Measurements from ENCODE around the gene MBLAC1. TPM values are rescaled to one million over a fixed set of nuclear protein-coding genes. Genes with fewer than 3 reads are reported as not detected.

Gene MBLAC1
- total RNA-seq, 6 donors from 2014 or later: 1.0 to 11.4 (median 3.3) TPM

DNA sequence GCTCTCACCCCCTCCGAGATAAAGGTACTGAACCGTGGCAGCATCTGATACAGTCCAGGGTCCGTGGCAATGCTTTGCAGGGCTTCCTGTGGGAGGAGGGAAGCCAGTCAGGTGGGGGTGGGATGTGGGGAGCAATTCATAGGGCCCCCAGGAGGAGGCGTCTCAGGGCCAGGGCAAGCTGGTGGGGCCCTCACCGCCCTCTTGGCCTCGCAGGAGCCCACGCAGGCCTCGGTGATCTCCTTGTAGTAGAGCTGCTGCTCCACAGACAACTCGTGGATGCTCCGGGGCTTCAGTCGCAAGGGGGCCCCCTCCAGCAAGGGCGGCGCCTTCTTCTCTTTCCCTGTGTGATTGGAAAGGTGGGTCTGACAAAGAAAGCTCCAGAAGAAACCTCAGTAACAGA, 14.9 kb upstream of the MBLAC1 start:
- no peaks in the 10 kb centered on the region for H3K4me1 ChIP-seq
- H3K4me3 ChIP-seq: no peak overlapping the region
- no peak for TF ChIP-seq CTCF (IDR thresholded peaks at IDR 0.05)
- no peak for TF ChIP-seq POLR2A (IDR thresholded peaks at IDR 0.05)
- no peak for TF ChIP-seq POLR2AphosphoS5 (IDR thresholded peaks at IDR 0.05)
- TF ChIP-seq EP300 (IDR thresholded peaks at IDR 0.05): no peak
- H3K36me3 ChIP-seq: peaks cover 19 to 74% (median 59%) of the 10 kb centered on the region in 4 donors
- no peak overlapping the region for H3K27ac ChIP-seq
- no peaks in the 10 kb centered on the region for H3K27me3 ChIP-seq
- H3K9me3 ChIP-seq: no peaks in the 10 kb centered on the region
- no peak for ATAC-seq (ENCODE audit: low FRiP score in 2 of 2)
- 89 to 90% methylated on average over 2 to 13 of the region's 13 CpGs for WGBS, 2 donors
- no peak for DNase-seq

- TF ChIP-seq POLR2AphosphoS5 (IDR thresholded peaks at IDR 0.05): no peak
- Histone ChIP-seq H3K27ac (no peak overlapping the region), H3K4me3 (no peak overlapping the region), H3K4me1 (peaks cover 8 to 18% (median 9%) of the 10 kb centered on the region in 4 donors), H3K9me3 (no peaks in the 10 kb centered on the region), H3K27me3 (no peaks in the 10 kb centered on the region), H3K36me3 (peaks cover 15 to 44% (median 35%) of the 10 kb centered on the region in 4 donors)
- WGBS, 2 donors: 80 to 89% methylated on average over 7 of the region's 7 CpGs
- no peak for DNase-seq
- no peak for ATAC-seq (ENCODE audit: low FRiP score in 2 of 2)
Observed at GRCh38 chr7:100115026-100115425, 11.7 kb upstream of the MBLAC1 start.

DNA sequence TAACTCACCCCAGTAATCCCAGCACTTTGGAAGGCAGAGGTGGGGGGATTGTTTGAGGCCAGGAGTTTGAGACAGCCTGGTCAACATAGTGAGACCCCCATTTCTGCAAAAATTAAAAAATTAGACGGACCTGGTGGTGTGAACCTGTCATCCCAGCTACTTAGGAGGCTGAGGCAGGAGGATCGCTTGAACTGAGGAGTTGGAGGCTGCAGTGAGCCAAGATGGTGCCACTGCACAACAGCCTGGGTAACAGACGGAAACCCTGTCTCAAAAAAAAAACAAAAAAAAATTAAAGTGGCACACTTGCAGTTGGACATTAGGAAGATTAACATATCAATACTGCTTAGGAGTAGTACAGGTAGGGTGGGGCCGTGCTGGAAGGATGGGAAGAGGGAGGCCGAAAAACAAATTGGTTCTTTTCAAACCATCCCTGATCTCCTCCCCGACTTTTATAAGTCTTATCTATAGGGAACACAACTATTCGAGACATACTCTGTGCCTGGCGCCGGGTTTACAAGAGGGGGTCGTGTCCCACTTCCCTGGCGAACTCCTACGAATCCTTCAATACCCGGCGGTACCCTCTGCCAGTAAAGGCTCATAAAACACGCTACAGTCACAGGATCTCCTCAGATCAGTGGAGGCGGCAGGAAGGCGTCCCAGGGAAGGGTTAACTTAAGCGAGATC, 8.2 kb upstream of the MBLAC1 start:
- no peaks in the 10 kb centered on the region for H3K9me3 ChIP-seq
- peak overlapping the region; percentile 54 to 96 (median 87) for H3K4me3 ChIP-seq
- ATAC-seq (ENCODE audit: low FRiP score in 2 of 2): no peak
- peaks cover 3 to 12% (median 7%) of the 10 kb centered on the region in 4 donors for H3K36me3 ChIP-seq
- H3K4me1 ChIP-seq: peaks cover 16 to 26% (median 17%) of the 10 kb centered on the region in 4 donors
- DNase-seq: no peak
- WGBS, 2 donors: 19 to 22% methylated on average over 18 of the region's 18 CpGs
- peak overlapping the region; percentile 79 to 89 (median 86) for H3K27ac ChIP-seq
- TF ChIP-seq POLR2AphosphoS5 (IDR thresholded peaks at IDR 0.05) (no peak), EP300 (IDR thresholded peaks at IDR 0.05) (no peak), CTCF (IDR thresholded peaks at IDR 0.05) (no peak)
- no peaks in the 10 kb centered on the region for H3K27me3 ChIP-seq

DNA sequence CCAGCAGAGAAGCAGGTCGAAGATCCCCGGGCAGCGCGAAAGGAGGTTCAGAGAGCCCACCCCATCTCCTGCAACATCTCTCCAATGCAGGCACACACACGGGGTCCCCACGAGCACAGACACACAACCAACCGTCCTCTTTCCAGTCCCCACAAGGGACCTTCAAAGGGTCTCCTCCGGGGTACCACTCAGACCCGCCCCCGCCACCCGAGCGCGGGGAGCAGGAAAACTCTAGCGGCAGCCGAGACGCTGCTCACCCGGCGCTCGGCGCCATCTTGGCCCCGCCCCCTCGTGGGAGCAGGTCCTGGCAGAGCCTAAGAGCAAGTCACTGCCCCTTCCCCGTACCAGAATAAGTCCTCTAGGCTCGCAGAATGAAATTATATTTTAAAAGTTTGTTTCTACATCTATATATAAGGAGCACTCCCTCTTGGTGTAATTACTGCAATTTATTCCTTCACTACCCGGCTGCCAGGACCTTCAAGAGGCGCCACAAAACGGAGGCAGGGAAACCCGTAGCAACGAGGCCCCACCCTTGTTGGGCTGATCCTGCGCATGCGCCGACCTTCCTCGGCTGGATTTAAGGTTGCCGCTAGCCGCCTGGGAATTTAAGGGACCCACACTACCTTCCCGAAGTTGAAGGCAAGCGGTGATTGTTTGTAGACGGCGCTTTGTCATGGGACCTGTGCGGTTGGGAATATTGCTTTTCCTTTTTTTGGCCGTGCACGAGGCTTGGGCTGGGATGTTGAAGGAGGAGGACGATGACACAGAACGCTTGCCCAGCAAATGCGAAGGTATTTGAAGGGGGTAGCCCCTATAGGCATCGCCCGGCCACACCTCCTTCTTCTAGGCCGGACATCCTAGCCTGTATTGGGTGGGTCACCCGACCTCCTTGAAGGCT, 7.4 kb upstream of the MBLAC1 start, which contains the start of the genes CNPY4 and TAF6:
Gene CNPY4, plus strand, starts transcription at position 563 of the 898 bp plus-strand sequence. Its CDS starts 111 bp downstream, at position 674.
Gene TAF6, minus strand, starts transcription at position 287 of the 898 bp plus-strand sequence. CDS start 5,149 bp downstream, outside the sequence.
- 0 to 1% methylated on average over 35 to 47 of the region's 49 CpGs for WGBS, 2 donors
- no peaks in the 10 kb centered on the region for H3K27me3 ChIP-seq
- ATAC-seq (ENCODE audit: low FRiP score in 2 of 2) (peak; percentile 95 to 97), DNase-seq (peak; percentile 96)
- peak within 1 kb of the TSS; percentile 79 to 89 (median 86) for H3K27ac ChIP-seq
- peaks cover 16 to 26% (median 17%) of the 10 kb centered on the region in 4 donors for H3K4me1 ChIP-seq
- TF ChIP-seq POLR2A (IDR thresholded peaks at IDR 0.05) (peak in 2 of 4 donors; percentile 39 to 80), POLR2AphosphoS5 (IDR thresholded peaks at IDR 0.05) (peak; percentile 21 to 62), CTCF (IDR thresholded peaks at IDR 0.05) (no peak), EP300 (IDR thresholded peaks at IDR 0.05) (no peak)
- H3K4me3 ChIP-seq: peak within 1 kb of the TSS; percentile 54 to 96 (median 87)
- H3K36me3 ChIP-seq: peaks cover 0 to 6% (median under 1%) of the 10 kb centered on the region in 4 donors
- H3K9me3 ChIP-seq: no peaks in the 10 kb centered on the region
